Measurements from ENCODE around the gene TMC7.

DNA sequence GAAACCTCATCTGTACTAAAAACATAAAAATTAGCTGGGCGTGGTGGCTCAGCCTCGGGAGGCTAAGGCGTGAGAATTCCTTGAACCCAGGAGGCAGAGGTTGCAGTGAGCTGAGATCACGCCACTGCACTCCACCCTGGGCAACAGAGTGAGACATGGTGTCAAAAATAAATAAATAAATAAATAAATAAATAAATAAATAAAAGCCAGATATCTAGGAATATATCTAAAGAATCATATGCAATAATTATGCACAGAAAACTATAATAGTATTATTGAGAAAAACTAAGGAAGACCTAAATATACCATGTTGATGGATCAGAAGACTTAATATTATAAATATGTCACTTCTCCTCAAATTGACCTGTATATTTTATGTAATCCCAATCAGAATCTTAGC, 37.0 kb downstream of the TMC7 start:
- TF ChIP-seq, protein P1, sequence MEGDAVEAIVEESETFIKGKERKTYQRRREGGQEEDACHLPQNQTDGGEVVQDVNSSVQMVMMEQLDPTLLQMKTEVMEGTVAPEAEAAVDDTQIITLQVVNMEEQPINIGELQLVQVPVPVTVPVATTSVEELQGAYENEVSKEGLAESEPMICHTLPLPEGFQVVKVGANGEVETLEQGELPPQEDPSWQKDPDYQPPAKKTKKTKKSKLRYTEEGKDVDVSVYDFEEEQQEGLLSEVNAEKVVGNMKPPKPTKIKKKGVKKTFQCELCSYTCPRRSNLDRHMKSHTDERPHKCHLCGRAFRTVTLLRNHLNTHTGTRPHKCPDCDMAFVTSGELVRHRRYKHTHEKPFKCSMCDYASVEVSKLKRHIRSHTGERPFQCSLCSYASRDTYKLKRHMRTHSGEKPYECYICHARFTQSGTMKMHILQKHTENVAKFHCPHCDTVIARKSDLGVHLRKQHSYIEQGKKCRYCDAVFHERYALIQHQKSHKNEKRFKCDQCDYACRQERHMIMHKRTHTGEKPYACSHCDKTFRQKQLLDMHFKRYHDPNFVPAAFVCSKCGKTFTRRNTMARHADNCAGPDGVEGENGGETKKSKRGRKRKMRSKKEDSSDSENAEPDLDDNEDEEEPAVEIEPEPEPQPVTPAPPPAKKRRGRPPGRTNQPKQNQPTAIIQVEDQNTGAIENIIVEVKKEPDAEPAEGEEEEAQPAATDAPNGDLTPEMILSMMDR (conservative IDR thresholded peaks at IDR 0.05) = no peak
- no peak for TF ChIP-seq ZFX (IDR thresholded peaks at IDR 0.05)
